ENCODE results near the gene FAM124B.

FAM124B gene

GRCh38 chr2:224405841-224406370, 4.0 kb upstream of the FAM124B start:
- no peak for TF ChIP-seq CTCF (IDR thresholded peaks at IDR 0.05; ENCODE audit: insufficient read depth, low read length, poor library complexity, severe bottlenecking)
- no peaks in the 10 kb centered on the region for H3K36me3 ChIP-seq (ENCODE audit: control insufficient read depth, insufficient read depth, low read length)
- no peaks in the 10 kb centered on the region; the same call in 1 of the 2 replicates for H3K27me3 ChIP-seq (replicated peaks; ENCODE audit: control insufficient read depth, insufficient read depth, low read length)
- no peak overlapping the region for H3K4me3 ChIP-seq (replicated peaks; ENCODE audit: low read depth, low read length)
- DNase-seq (ENCODE audit: extremely low read depth, insufficient read length): no peak

GRCh38 chr2:224405412-224405811, 3.5 kb upstream of the FAM124B start:
- no peaks in the 10 kb centered on the region for H3K36me3 ChIP-seq (ENCODE audit: control insufficient read depth, insufficient read depth, low read length)
- H3K4me3 ChIP-seq (replicated peaks; ENCODE audit: low read depth, low read length): no peak overlapping the region
- DNase-seq (ENCODE audit: extremely low read depth, insufficient read length): no peak
- no peak for TF ChIP-seq CTCF (IDR thresholded peaks at IDR 0.05; ENCODE audit: insufficient read depth, low read length, poor library complexity, severe bottlenecking)
- no peaks in the 10 kb centered on the region; the same call in 1 of the 2 replicates for H3K27me3 ChIP-seq (replicated peaks; ENCODE audit: control insufficient read depth, insufficient read depth, low read length)

GRCh38 chr2:224404796-224405195, 2.9 kb upstream of the FAM124B start:
- no peak overlapping the region for H3K4me3 ChIP-seq (replicated peaks; ENCODE audit: low read depth, low read length)
- no peak for TF ChIP-seq CTCF (IDR thresholded peaks at IDR 0.05; ENCODE audit: insufficient read depth, low read length, poor library complexity, severe bottlenecking)
- DNase-seq (ENCODE audit: extremely low read depth, insufficient read length): no peak
- no peaks in the 10 kb centered on the region for H3K36me3 ChIP-seq (ENCODE audit: control insufficient read depth, insufficient read depth, low read length)
- H3K27me3 ChIP-seq (replicated peaks; ENCODE audit: control insufficient read depth, insufficient read depth, low read length): no peaks in the 10 kb centered on the region; the same call in 1 of the 2 replicates

GRCh38 chr2:224403657-224404056, 1.8 kb upstream of the FAM124B start:
- no peak for TF ChIP-seq CTCF (IDR thresholded peaks at IDR 0.05; ENCODE audit: insufficient read depth, low read length, poor library complexity, severe bottlenecking)
- H3K4me3 ChIP-seq (replicated peaks; ENCODE audit: low read depth, low read length): no peak overlapping the region
- DNase-seq (ENCODE audit: extremely low read depth, insufficient read length): no peak
- no peaks in the 10 kb centered on the region for H3K36me3 ChIP-seq (ENCODE audit: control insufficient read depth, insufficient read depth, low read length)
- no peaks in the 10 kb centered on the region; the same call in 1 of the 2 replicates for H3K27me3 ChIP-seq (replicated peaks; ENCODE audit: control insufficient read depth, insufficient read depth, low read length)

- TF ChIP-seq CTCF (IDR thresholded peaks at IDR 0.05; ENCODE audit: insufficient read depth, low read length, poor library complexity, severe bottlenecking): no peak
- DNase-seq (ENCODE audit: extremely low read depth, insufficient read length): no peak
- Histone ChIP-seq H3K4me3 (replicated peaks; ENCODE audit: low read depth, low read length) (no peak overlapping the region), H3K27me3 (replicated peaks; ENCODE audit: control insufficient read depth, insufficient read depth, low read length) (no peaks in the 10 kb centered on the region; the same call in 1 of the 2 replicates), H3K36me3 (ENCODE audit: control insufficient read depth, insufficient read depth, low read length) (no peaks in the 10 kb centered on the region)
These were observed 848 bp downstream of the FAM124B start for GRCh38 chr2:224400886-224401632.

Data from GM06990 (cell line).